Vagina (tissue), 2 donors: ENCODE data around the gene SURF4.

Source experiments
- POLR2A ChIP-seq, 2 donors: fragments of 450-650 bp; IDR thresholded peaks; one replicate each; pipeline ENCODE4 v1.6.1; 2017; ENCODE audit warnings: antibody characterized with exemption in 2 of 2, mild to moderate bottlenecking in 2 of 2, moderate library complexity in 2 of 2
- TF ChIP-seq, protein P1 (sequence below), 3 experiments: fragments of 450-650 bp in 2 of 3; fragments of 200-600 bp in 1 of 3; sonication (generic) in 1 of 3; IDR thresholded peaks; one replicate each; pipeline ENCODE4 v1.5.1; 2017 to 2019; ENCODE audit warnings: antibody characterized with exemption in 3 of 3, mild to moderate bottlenecking in 2 of 3, moderate library complexity in 2 of 3

DNA sequence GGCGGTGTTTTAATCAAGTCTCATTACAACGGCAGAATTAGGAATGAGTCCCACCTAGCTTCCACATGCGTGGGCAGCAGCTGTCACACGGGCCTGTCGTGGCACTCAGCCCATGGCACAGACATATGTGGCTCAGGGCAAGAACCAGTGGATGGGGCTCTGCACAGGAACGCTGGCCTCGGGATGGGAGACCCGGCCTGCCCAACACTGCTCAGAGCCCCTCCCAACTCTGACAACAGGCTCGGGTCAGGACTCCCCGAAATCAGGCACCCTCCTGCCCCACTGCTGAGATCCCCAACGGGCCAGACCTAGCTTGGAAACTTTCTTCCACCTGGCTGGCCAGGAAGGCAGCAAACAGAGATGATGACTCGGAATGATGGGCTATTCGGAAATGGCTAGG, 34.9 kb downstream of the SURF4 start:
- TF ChIP-seq, protein P1, sequence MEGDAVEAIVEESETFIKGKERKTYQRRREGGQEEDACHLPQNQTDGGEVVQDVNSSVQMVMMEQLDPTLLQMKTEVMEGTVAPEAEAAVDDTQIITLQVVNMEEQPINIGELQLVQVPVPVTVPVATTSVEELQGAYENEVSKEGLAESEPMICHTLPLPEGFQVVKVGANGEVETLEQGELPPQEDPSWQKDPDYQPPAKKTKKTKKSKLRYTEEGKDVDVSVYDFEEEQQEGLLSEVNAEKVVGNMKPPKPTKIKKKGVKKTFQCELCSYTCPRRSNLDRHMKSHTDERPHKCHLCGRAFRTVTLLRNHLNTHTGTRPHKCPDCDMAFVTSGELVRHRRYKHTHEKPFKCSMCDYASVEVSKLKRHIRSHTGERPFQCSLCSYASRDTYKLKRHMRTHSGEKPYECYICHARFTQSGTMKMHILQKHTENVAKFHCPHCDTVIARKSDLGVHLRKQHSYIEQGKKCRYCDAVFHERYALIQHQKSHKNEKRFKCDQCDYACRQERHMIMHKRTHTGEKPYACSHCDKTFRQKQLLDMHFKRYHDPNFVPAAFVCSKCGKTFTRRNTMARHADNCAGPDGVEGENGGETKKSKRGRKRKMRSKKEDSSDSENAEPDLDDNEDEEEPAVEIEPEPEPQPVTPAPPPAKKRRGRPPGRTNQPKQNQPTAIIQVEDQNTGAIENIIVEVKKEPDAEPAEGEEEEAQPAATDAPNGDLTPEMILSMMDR (IDR thresholded peaks at IDR 0.05): no peak
- no peak for TF ChIP-seq POLR2A (IDR thresholded peaks at IDR 0.05)
